Endothelial cell of umbilical vein (primary cell): ENCODE measurements around the gene TOP1. TPM values are rescaled to one million over a fixed set of nuclear protein-coding genes. Genes with fewer than 3 reads are reported as not detected.

ENCODE experiments used
- BruUV-seq: library from RNA; stranded (reverse); fragments of 400-500 nt; replicated peaks from 2 replicates; lab custom pipeline; 2021; lab: Mats Ljungman, UMichigan
- CTCF ChIA-PET: fragments of 300-600, 350-600 bp; sonication (Branson Sonifier 250); formaldehyde crosslinking; loops from one replicate; lab custom pipeline; 2021; ENCODE audit warnings: antibody characterized with exemption, inconsistent platforms; lab: Charles Lee
- POLR2A ChIA-PET: fragments of 300-600, 350-600 bp; sonication (Branson Sonifier 250); formaldehyde crosslinking; loops from one replicate; lab custom pipeline; 2021; ENCODE audit warnings: antibody characterized with exemption, inconsistent platforms; lab: Charles Lee
- DNase-seq: peaks from one replicate; pipeline ENCODE4 v3.0.0-alpha.2; 2011; ENCODE audit warnings: low read depth, low spot score
- FAIRE-seq: peaks from 2 replicates; lab custom pipeline; 2011; peaks lifted over from hg19 to GRCh38; lab: Jason Lieb, UNC
- H2AFZ ChIP-seq: 2 replicates; pipeline ENCODE4 v1.6.0; 2012; ENCODE audit warnings: low read depth, low read length, control low read depth, inconsistent platforms
- H3K27ac ChIP-seq: 2 replicates; pipeline ENCODE4 v1.5.1; 2011; ENCODE audit warnings: low read depth, mild to moderate bottlenecking, control low read depth, low read length, moderate library complexity; ENCODE audit not compliant: insufficient read depth
- H3K27me3 ChIP-seq, 2 experiments: 2 replicates each; pipeline versions ENCODE4 v1.6.0 to v1.6.1; 2011; ENCODE audit warnings: low read length in 2 of 2, mixed read lengths in 1 of 2; ENCODE audit not compliant: control insufficient read depth in 2 of 2, insufficient read depth in 2 of 2
- H3K36me3 ChIP-seq, 2 experiments: 2 replicates in 1 of 2; 3 replicates in 1 of 2; pipeline ENCODE4 v1.5.1; 2011; ENCODE audit warnings: low read length in 2 of 2, mild to moderate bottlenecking in 1 of 2, moderate library complexity in 1 of 2; ENCODE audit not compliant: control insufficient read depth in 2 of 2, insufficient read depth in 2 of 2; ENCODE audit errors: extremely low read depth in 1 of 2
- H3K4me1 ChIP-seq: 3 replicates; pipeline ENCODE4 v1.5.1; 2011; ENCODE audit warnings: mild to moderate bottlenecking, low read length; ENCODE audit not compliant: control insufficient read depth, insufficient read depth; ENCODE audit errors: extremely low read depth
- H3K4me2 ChIP-seq: 2 replicates; pipeline ENCODE4 v1.6.1; 2011; ENCODE audit warnings: low read length, control low read depth, mixed read lengths; ENCODE audit not compliant: insufficient read depth
- H3K4me3 ChIP-seq, 3 experiments: fragments of 200-600 bp in 1 of 3; sonication (generic), shearing (Covaris generic) in 1 of 3; replicated peaks in 1 of 3; 2 replicates each; pipeline ENCODE4 v1.5.1; 2011 to 2016; ENCODE audit warnings: control low read depth in 3 of 3, low read length in 3 of 3, mild to moderate bottlenecking in 2 of 3, inconsistent platforms in 1 of 3, low read depth in 1 of 3, moderate library complexity in 1 of 3; ENCODE audit not compliant: insufficient read depth in 1 of 3
- H3K79me2 ChIP-seq: 2 replicates; pipeline ENCODE4 v1.6.0; 2012; ENCODE audit warnings: low read length, inconsistent platforms; ENCODE audit not compliant: control insufficient read depth, insufficient read depth
- H3K9ac ChIP-seq: replicated peaks from 2 replicates; pipeline ENCODE3; 2011; ENCODE audit warnings: low read length, control low read depth; ENCODE audit not compliant: insufficient read depth; ENCODE audit errors: extremely low read depth
- H3K9me1 ChIP-seq: replicated peaks from 3 replicates; pipeline ENCODE4 v1.6.0; 2011; ENCODE audit warnings: mild to moderate bottlenecking, low read length; ENCODE audit not compliant: control insufficient read depth, insufficient read depth; ENCODE audit errors: extremely low read depth
- H3K9me3 ChIP-seq: replicated peaks from 2 replicates; pipeline ENCODE4 v1.5.1; 2012; ENCODE audit warnings: low read length, inconsistent platforms; ENCODE audit not compliant: control insufficient read depth, insufficient read depth
- H4K20me1 ChIP-seq: replicated peaks from 2 replicates; pipeline ENCODE3; 2011; ENCODE audit warnings: mild to moderate bottlenecking, low read length; ENCODE audit not compliant: control insufficient read depth, insufficient read depth; ENCODE audit errors: extremely low read depth
- EZH2 ChIP-seq: IDR thresholded peaks from 2 replicates; pipeline ENCODE4 v1.6.1; 2012; ENCODE audit warnings: borderline replicate concordance, low read depth, mild to moderate bottlenecking, moderate library complexity, low read length, inconsistent platforms; ENCODE audit not compliant: severe bottlenecking
- FOS ChIP-seq: IDR thresholded peaks from 2 replicates; pipeline ENCODE4 v1.6.1; 2011; ENCODE audit warnings: mild to moderate bottlenecking, low read length, moderate library complexity, borderline replicate concordance; ENCODE audit not compliant: insufficient read depth
- GATA2 ChIP-seq: IDR thresholded peaks from 2 replicates; pipeline ENCODE4 v1.7.0; 2011; ENCODE audit warnings: low read depth, mild to moderate bottlenecking, moderate library complexity, mixed read lengths, low read length; ENCODE audit not compliant: insufficient read length, insufficient read depth
- JUN ChIP-seq: IDR thresholded peaks from 2 replicates; pipeline ENCODE4 v1.6.1; 2011; ENCODE audit warnings: borderline replicate concordance, low read depth; ENCODE audit not compliant: insufficient read length, insufficient read depth
- MYC ChIP-seq: IDR thresholded peaks from one replicate; pipeline ENCODE4 v1.6.1; 2011; ENCODE audit warnings: mild to moderate bottlenecking, low read depth, low read length
- POLR2A ChIP-seq: IDR thresholded peaks from 2 replicates; pipeline ENCODE4 v1.6.1; 2012; ENCODE audit warnings: low read depth, mild to moderate bottlenecking, control low read depth, low read length
- POLR2AphosphoS5 ChIP-seq: IDR thresholded peaks from 2 replicates; pipeline ENCODE4 v1.6.1; 2012; ENCODE audit warnings: low read depth, mild to moderate bottlenecking, control low read depth, low read length, moderate library complexity; ENCODE audit not compliant: insufficient read depth
- dilution Hi-C: fragments of 300-500 bp; cut with MboI; formaldehyde crosslinking; loops from one replicate; pipeline ENCODE4 v1.15.0; 2019; ENCODE audit warnings: low sequenced_read_pairs; ENCODE audit not compliant: extremely low pct_ligation_motif_present
- intact Hi-C: fragments of 100-400 bp; cut with micrococcal nuclease; formaldehyde crosslinking; loops from one replicate; pipeline ENCODE4 v1.10.0; 2022
- polyA plus RNA-seq, 4 experiments: library from polyadenylated mRNA; depleted of rRNA in 3 of 4; stranded (reverse) in 3 of 4; unstranded in 1 of 4; fragments of >200 nt; gene quantifications; 2 replicates each; pipeline versions ENCODE4 v1.2.1 to v1.2.3, GENCODE V29; 2011 to 2012; ENCODE audit warnings: missing spikeins in 1 of 4
- total RNA-seq: library from RNA; stranded (reverse); gene quantifications from 2 replicates; pipeline ENCODE4 v1.2.3, GENCODE V29; 2021
- TF ChIP-seq, protein P1 (sequence below): IDR thresholded peaks from 2 replicates; pipeline ENCODE4 v1.6.1; 2011; ENCODE audit not compliant: insufficient read depth, insufficient read length
- TF ChIP-seq, protein P2 (sequence below), 2 donors: IDR thresholded peaks; 1 replicate in 1 of 2; 2 replicates in 1 of 2; pipeline ENCODE4 v1.5.1; 2011; ENCODE audit warnings: low read length in 2 of 2, mild to moderate bottlenecking in 2 of 2, moderate library complexity in 2 of 2, control low read depth in 1 of 2, inconsistent platforms in 1 of 2, low read depth in 1 of 2; ENCODE audit not compliant: insufficient read depth in 1 of 2; ENCODE audit errors: extremely low read depth in 1 of 2

Gene TOP1
- total and polyA plus RNA-seq, 2 donors (not counting 3 experiments of a cell fraction or from before 2014, with no cell fraction given): 7.0 to 77.4 TPM

DNA sequence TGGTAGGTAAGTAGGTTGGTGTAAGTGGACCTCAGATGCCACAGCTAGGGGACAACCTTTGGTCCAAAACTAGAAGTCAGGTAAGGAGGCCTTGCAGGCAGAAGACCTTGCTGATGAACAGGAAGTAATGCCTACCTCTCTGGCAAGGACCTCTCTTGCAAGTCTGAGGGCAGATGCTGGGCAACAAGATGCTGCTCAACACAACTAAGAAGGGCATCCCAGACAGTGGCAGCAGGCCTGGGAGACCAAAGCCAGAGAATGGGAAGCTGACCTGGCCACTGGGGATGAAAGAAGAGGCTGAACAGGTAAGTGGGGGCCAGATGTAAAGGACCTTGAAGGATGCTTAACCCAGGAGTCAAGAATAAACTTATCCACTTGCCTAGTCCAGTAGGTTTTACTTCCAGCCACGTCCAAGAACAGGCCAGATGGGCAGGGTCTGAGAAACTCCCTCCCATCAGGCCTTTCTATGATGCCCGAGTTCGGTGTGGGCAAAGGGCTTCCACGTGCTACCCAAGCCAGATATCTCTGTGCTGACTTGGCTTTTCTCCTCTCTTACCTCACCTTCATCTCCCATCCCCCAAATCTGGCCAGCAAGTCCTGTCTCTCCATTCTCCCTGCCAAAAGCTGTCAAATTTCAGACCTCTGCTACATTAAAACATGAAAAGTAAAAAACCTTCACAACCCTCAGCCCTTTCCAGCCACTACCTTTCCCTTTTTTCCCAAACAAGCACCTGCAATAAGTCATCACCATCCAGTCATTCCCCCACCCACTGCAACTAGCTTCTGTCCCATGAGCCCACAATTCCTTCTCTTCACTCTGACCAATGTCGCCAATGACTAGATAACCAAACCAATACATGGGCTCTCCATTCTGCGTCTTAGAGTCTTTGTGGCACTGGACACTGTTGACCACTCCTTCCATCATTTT lies 97.2 kb downstream of the TOP1 start:
- Histone ChIP-seq H3K9me3 (no peaks in the 10 kb centered on the region), H4K20me1 (no peaks in the 10 kb centered on the region), H3K4me2 (no peak overlapping the region), H3K27ac (no peak overlapping the region), H3K36me3 (peaks cover 31 to 41% of the 10 kb centered on the region in 2 experiments), H3K9me1 (no peaks in the 10 kb centered on the region), H3K4me3 (no peak overlapping the region), H3K4me1 (no peaks in the 10 kb centered on the region), H3K9ac (no peak overlapping the region), H3K79me2 (no peaks in the 10 kb centered on the region), H3K27me3 (no peaks in the 10 kb centered on the region), H2AFZ (no peak overlapping the region)
- ChIA-PET POLR2A (no interaction called here), CTCF (interaction anchor here (2.3 kb wide), 1 partner anchor 9 kb away, joined by 7 read pairs; no protein-coding TSS in a partner anchor)
- no peak for DNase-seq
- intact Hi-C loops (no loop called here), dilution Hi-C loops (no loop called here)
- FAIRE-seq: no peak
- no TSS peak for BruUV-seq
- TF ChIP-seq GATA2 (no peak), JUN (no peak), EZH2 (no peak), FOS (no peak), POLR2A (no peak), POLR2AphosphoS5 (no peak), MYC (no peak)
- TF ChIP-seq, protein P1, sequence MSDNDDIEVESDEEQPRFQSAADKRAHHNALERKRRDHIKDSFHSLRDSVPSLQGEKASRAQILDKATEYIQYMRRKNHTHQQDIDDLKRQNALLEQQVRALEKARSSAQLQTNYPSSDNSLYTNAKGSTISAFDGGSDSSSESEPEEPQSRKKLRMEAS: no peak
- TF ChIP-seq, protein P2, sequence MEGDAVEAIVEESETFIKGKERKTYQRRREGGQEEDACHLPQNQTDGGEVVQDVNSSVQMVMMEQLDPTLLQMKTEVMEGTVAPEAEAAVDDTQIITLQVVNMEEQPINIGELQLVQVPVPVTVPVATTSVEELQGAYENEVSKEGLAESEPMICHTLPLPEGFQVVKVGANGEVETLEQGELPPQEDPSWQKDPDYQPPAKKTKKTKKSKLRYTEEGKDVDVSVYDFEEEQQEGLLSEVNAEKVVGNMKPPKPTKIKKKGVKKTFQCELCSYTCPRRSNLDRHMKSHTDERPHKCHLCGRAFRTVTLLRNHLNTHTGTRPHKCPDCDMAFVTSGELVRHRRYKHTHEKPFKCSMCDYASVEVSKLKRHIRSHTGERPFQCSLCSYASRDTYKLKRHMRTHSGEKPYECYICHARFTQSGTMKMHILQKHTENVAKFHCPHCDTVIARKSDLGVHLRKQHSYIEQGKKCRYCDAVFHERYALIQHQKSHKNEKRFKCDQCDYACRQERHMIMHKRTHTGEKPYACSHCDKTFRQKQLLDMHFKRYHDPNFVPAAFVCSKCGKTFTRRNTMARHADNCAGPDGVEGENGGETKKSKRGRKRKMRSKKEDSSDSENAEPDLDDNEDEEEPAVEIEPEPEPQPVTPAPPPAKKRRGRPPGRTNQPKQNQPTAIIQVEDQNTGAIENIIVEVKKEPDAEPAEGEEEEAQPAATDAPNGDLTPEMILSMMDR (IDR thresholded peaks at IDR 0.05; ENCODE audit: extremely low read depth in 1 of 2, insufficient read depth in 1 of 2, low read depth in 1 of 2, low read length in 2 of 2): no peak
